H7 (cell line): Measurements from ENCODE around the gene DHRS12. TPM values are rescaled to one million over a fixed set of nuclear protein-coding genes. Genes with fewer than 3 reads are reported as not detected.

Experiments
- DNase-seq: peaks from one replicate; pipeline ENCODE4 v3.0.0; 2012
- H3K27me3 ChIP-seq: 2 replicates; pipeline ENCODE4 v1.6.0; 2011; ENCODE audit warnings: mild to moderate bottlenecking, low read length; ENCODE audit not compliant: control insufficient read depth, insufficient read depth
- H3K36me3 ChIP-seq: replicated peaks from 2 replicates; pipeline ENCODE4 v1.5.1; 2011; ENCODE audit warnings: low read length; ENCODE audit not compliant: control insufficient read depth, insufficient read depth
- H3K4me3 ChIP-seq: 2 replicates; pipeline ENCODE4 v1.5.1; 2011; ENCODE audit warnings: low read depth, mild to moderate bottlenecking, control low read depth, low read length, moderate library complexity; ENCODE audit not compliant: insufficient read depth
- total RNA-seq: library from RNA; depleted of rRNA; stranded (reverse); fragments of >200 nt; shearing (Covaris generic); gene quantifications from 2 replicates; pipeline ENCODE4 v1.2.3, GENCODE V29; 2014

Gene DHRS12
- total RNA-seq, 1 experiment from 2014 or later: 7.8 TPM

- no peak overlapping the region for H3K4me3 ChIP-seq
- H3K27me3 ChIP-seq: no peaks in the 10 kb centered on the region
- no peak for DNase-seq
- peaks cover 4% of the 10 kb centered on the region for H3K36me3 ChIP-seq
These were observed 45.3 kb downstream of the DHRS12 start for GRCh38 chr13:51758691-51759090.

GRCh38 chr13:51756651-51757050 lies 47.3 kb downstream of the DHRS12 start:
- DNase-seq: no peak
- Histone ChIP-seq H3K4me3 (no peak overlapping the region), H3K27me3 (no peaks in the 10 kb centered on the region), H3K36me3 (peaks cover 4% of the 10 kb centered on the region)

GRCh38 chr13:51747438-51748434 lies 56.2 kb downstream of the DHRS12 start:
- Histone ChIP-seq H3K36me3 (no peaks in the 10 kb centered on the region; the same call in 1 of the 2 replicates), H3K27me3 (no peaks in the 10 kb centered on the region), H3K4me3 (no peak overlapping the region)
- DNase-seq: no peak

GRCh38 chr13:51746802-51747201 lies 57.2 kb downstream of the DHRS12 start:
- Histone ChIP-seq H3K27me3 (no peaks in the 10 kb centered on the region), H3K4me3 (no peak overlapping the region), H3K36me3 (no peaks in the 10 kb centered on the region; the same call in 1 of the 2 replicates)
- DNase-seq: no peak

- no peaks in the 10 kb centered on the region; the same call in none of the 2 replicates for H3K36me3 ChIP-seq
- no peak overlapping the region for H3K4me3 ChIP-seq
- no peak for DNase-seq
- no peaks in the 10 kb centered on the region for H3K27me3 ChIP-seq
These were observed 58.7 kb downstream of the DHRS12 start for GRCh38 chr13:51745243-51745642.

- H3K36me3 ChIP-seq: peaks cover 2% of the 10 kb centered on the region
- no peaks in the 10 kb centered on the region for H3K27me3 ChIP-seq
- DNase-seq: no peak
These were observed 61.4 kb downstream of the DHRS12 start for GRCh38 chr13:51742611-51743010.

GRCh38 chr13:51742031-51742430 lies 61.9 kb downstream of the DHRS12 start:
- Histone ChIP-seq H3K36me3 (peaks cover 2% of the 10 kb centered on the region), H3K4me3 (no peak overlapping the region), H3K27me3 (no peaks in the 10 kb centered on the region)
- DNase-seq: no peak

More at GRCh38 chr13:51742611-51743010, 61.4 kb downstream of the DHRS12 start:
- H3K4me3 ChIP-seq: no peak overlapping the region

- Histone ChIP-seq H3K27me3 (no peaks in the 10 kb centered on the region), H3K4me3 (no peak overlapping the region), H3K36me3 (peaks cover 2% of the 10 kb centered on the region)
- no peak for DNase-seq
These were observed 63.3 kb downstream of the DHRS12 start for GRCh38 chr13:51740698-51741097.

GRCh38 chr13:51739027-51739764 lies 64.8 kb downstream of the DHRS12 start:
- H3K36me3 ChIP-seq: peaks cover 2% of the 10 kb centered on the region
- no peak overlapping the region for H3K4me3 ChIP-seq
- no peak for DNase-seq
- no peaks in the 10 kb centered on the region for H3K27me3 ChIP-seq

- Histone ChIP-seq H3K27me3 (no peaks in the 10 kb centered on the region), H3K36me3 (peaks cover 2% of the 10 kb centered on the region), H3K4me3 (no peak overlapping the region)
- no peak for DNase-seq
These were observed 65.6 kb downstream of the DHRS12 start for GRCh38 chr13:51738226-51738905.

- DNase-seq: no peak
- H3K4me3 ChIP-seq: no peak overlapping the region
- peaks cover 2% of the 10 kb centered on the region for H3K36me3 ChIP-seq
- H3K27me3 ChIP-seq: no peaks in the 10 kb centered on the region
These were observed 66.4 kb downstream of the DHRS12 start for GRCh38 chr13:51737609-51738008.

GRCh38 chr13:51734786-51735185 lies 69.2 kb downstream of the DHRS12 start:
- no peak overlapping the region for H3K4me3 ChIP-seq
- DNase-seq: no peak
- H3K36me3 ChIP-seq: peaks cover 2% of the 10 kb centered on the region
- no peaks in the 10 kb centered on the region for H3K27me3 ChIP-seq

GRCh38 chr13:51733374-51734298 lies 70.3 kb downstream of the DHRS12 start:
- DNase-seq: no peak
- no peaks in the 10 kb centered on the region; the same call in 1 of the 2 replicates for H3K36me3 ChIP-seq
- no peaks in the 10 kb centered on the region for H3K27me3 ChIP-seq
- H3K4me3 ChIP-seq: no peak overlapping the region
